Thyroid gland (tissue), 4 donors: ENCODE results near the gene PRSS23. TPM values are rescaled to one million over a fixed set of nuclear protein-coding genes. Genes with fewer than 3 reads are reported as not detected.

Source experiments
- DNase-seq, 2 donors: peaks; one replicate each; pipeline ENCODE4 v3.0.0-alpha.2; 2019
- H3K27ac ChIP-seq, 3 donors: fragments of 200-600 bp; sonication (generic); 1 replicate in 2 of 3; 2 replicates in 1 of 3; pipeline ENCODE4 v1.5.1; 2016 to 2019; ENCODE audit warnings: mild to moderate bottlenecking in 1 of 3, moderate library complexity in 1 of 3
- H3K27me3 ChIP-seq: fragments of 200-600 bp; sonication (generic); one replicate; pipeline ENCODE4 v1.5.1; 2019
- H3K36me3 ChIP-seq, 2 donors: fragments of 200-600 bp; sonication (generic); one replicate each; pipeline ENCODE4 v1.5.1; 2016 to 2019
- H3K4me1 ChIP-seq, 2 donors: fragments of 200-600 bp; sonication (generic); one replicate each; pipeline ENCODE4 v1.5.1; 2017 to 2019
- H3K4me3 ChIP-seq, 3 donors: fragments of 200-600 bp; sonication (generic); replicated peaks in 1 of 3; 1 replicate in 2 of 3; 2 replicates in 1 of 3; pipeline ENCODE4 v1.5.1; 2016; ENCODE audit warnings: mild to moderate bottlenecking in 1 of 3
- H3K9me3 ChIP-seq: fragments of 200-600 bp; sonication (generic); one replicate; pipeline ENCODE4 v1.5.1; 2017
- CTCF ChIP-seq, 6 experiments: fragments of 200-600 bp in 3 of 6; fragments of 450-650 bp in 3 of 6; sonication (generic) in 3 of 6; IDR thresholded peaks; one replicate each; pipeline ENCODE4 v1.5.1; 2016 to 2019; ENCODE audit warnings: antibody characterized with exemption in 6 of 6, mild to moderate bottlenecking in 2 of 6, inconsistent platforms in 1 of 6, moderate library complexity in 1 of 6
- POLR2A ChIP-seq, 2 donors: fragments of 450-650 bp; IDR thresholded peaks; one replicate each; pipeline ENCODE4 v1.6.1; 2017; ENCODE audit warnings: antibody characterized with exemption in 2 of 2, mild to moderate bottlenecking in 2 of 2, moderate library complexity in 1 of 2
- WGBS, 2 donors: methylation state at CpG; one replicate each; pipeline ENCODE4 v1.1.5; 2017; 5-methylcytosine and 5-hydroxymethylcytosine counted together
- intact Hi-C: fragments of 100-400 bp; cut with DNase I; formaldehyde crosslinking; loops from one replicate; pipeline ENCODE4 v1.15.1; 2023
- total RNA-seq, 4 donors: library from RNA; depleted of rRNA; stranded (reverse); fragments of >200 nt; gene quantifications; one replicate each; pipeline ENCODE4 v1.2.3, GENCODE V29; 2016

The PRSS23 gene
- total RNA-seq, 4 donors from 2014 or later = 26.4 to 47.8 (median 36.2) TPM

- H3K36me3 ChIP-seq = no peaks in the 10 kb centered on the region
- H3K27me3 ChIP-seq = no peaks in the 10 kb centered on the region
- H3K4me1 ChIP-seq = no peaks in the 10 kb centered on the region
- no peak overlapping the region for H3K27ac ChIP-seq
- intact Hi-C loops = no loop called here
- no peak for DNase-seq
- no peak for TF ChIP-seq CTCF (IDR thresholded peaks at IDR 0.05)
- TF ChIP-seq POLR2A (IDR thresholded peaks at IDR 0.05) = no peak
- no peaks in the 10 kb centered on the region for H3K9me3 ChIP-seq
- H3K4me3 ChIP-seq = no peak overlapping the region
- WGBS, 2 donors = 87 to 93% methylated on average over 4 of the region's 4 CpGs
Observed at GRCh38 chr11:86782742-86783141, 17.6 kb upstream of the PRSS23 start.

GRCh38 chr11:86783661-86784060 lies 16.7 kb upstream of the PRSS23 start:
- H3K4me3 ChIP-seq = no peak overlapping the region
- H3K9me3 ChIP-seq = no peaks in the 10 kb centered on the region
- no peak for DNase-seq
- WGBS, 2 donors = 62 to 89% methylated on average over 2 of the region's 2 CpGs
- no peaks in the 10 kb centered on the region for H3K27me3 ChIP-seq
- no peaks in the 10 kb centered on the region for H3K4me1 ChIP-seq
- H3K36me3 ChIP-seq = no peaks in the 10 kb centered on the region
- intact Hi-C loops = no loop called here
- H3K27ac ChIP-seq = no peak overlapping the region
- TF ChIP-seq CTCF (IDR thresholded peaks at IDR 0.05) (no peak), POLR2A (IDR thresholded peaks at IDR 0.05) (no peak)

GRCh38 chr11:86784241-86784681 lies 16.1 kb upstream of the PRSS23 start:
- TF ChIP-seq POLR2A (IDR thresholded peaks at IDR 0.05) (no peak), CTCF (IDR thresholded peaks at IDR 0.05) (no peak)
- no peak for DNase-seq
- intact Hi-C loops = no loop called here
- Histone ChIP-seq H3K9me3 (no peaks in the 10 kb centered on the region), H3K27ac (no peak overlapping the region), H3K27me3 (no peaks in the 10 kb centered on the region), H3K4me3 (no peak overlapping the region), H3K4me1 (peaks cover 0 to 6% of the 10 kb centered on the region in 2 donors), H3K36me3 (no peaks in the 10 kb centered on the region)
- WGBS, 2 donors = 46 to 62% methylated on average over 2 of the region's 2 CpGs

- H3K27ac ChIP-seq = no peak overlapping the region
- H3K27me3 ChIP-seq = no peaks in the 10 kb centered on the region
- H3K9me3 ChIP-seq = no peaks in the 10 kb centered on the region
- H3K4me3 ChIP-seq = no peak overlapping the region
- intact Hi-C loops = no loop called here
- no peak for DNase-seq
- WGBS, 2 donors = 41 to 73% methylated on average over 3 of the region's 3 CpGs
- no peaks in the 10 kb centered on the region for H3K36me3 ChIP-seq
- TF ChIP-seq CTCF (IDR thresholded peaks at IDR 0.05) = no peak
- no peak for TF ChIP-seq POLR2A (IDR thresholded peaks at IDR 0.05)
- H3K4me1 ChIP-seq = peaks cover 0 to 7% of the 10 kb centered on the region in 2 donors
Observed at GRCh38 chr11:86785576-86785975, 14.8 kb upstream of the PRSS23 start.

- Histone ChIP-seq H3K27me3 (no peaks in the 10 kb centered on the region), H3K4me3 (no peak overlapping the region), H3K36me3 (no peaks in the 10 kb centered on the region), H3K9me3 (no peaks in the 10 kb centered on the region), H3K27ac (no peak overlapping the region), H3K4me1 (peaks cover 0 to 7% of the 10 kb centered on the region in 2 donors)
- DNase-seq = no peak
- TF ChIP-seq POLR2A (IDR thresholded peaks at IDR 0.05) (no peak), CTCF (IDR thresholded peaks at IDR 0.05) (no peak)
- intact Hi-C loops = no loop called here
- WGBS, 2 donors = 83 to 86% methylated on average over 2 of the region's 2 CpGs
Observed at GRCh38 chr11:86787018-86787536, 13.3 kb upstream of the PRSS23 start.
